CD8-positive, alpha-beta memory T cell (primary cell): ENCODE results near the gene FLYWCH1. TPM values are rescaled to one million over a fixed set of nuclear protein-coding genes. Genes with fewer than 3 reads are reported as not detected.
A peak's percentile ranks its signal among the peaks of the same experiment; 100 is the strongest.
"Not testable (repeated sequence)": the region's sequence is repeated elsewhere in the genome, so short reads cannot be mapped to it uniquely, and the experiment has no call there.

ENCODE experiments used
- CTCF ChIA-PET: fragments of 350-600 bp; sonication (Branson Sonifier 250); formaldehyde crosslinking; loops from one replicate; lab custom pipeline; 2021; ENCODE audit warnings: antibody characterized with exemption; lab: Charles Lee
- POLR2A ChIA-PET: fragments of 350-600 bp; sonication (Branson Sonifier 250); formaldehyde crosslinking; loops from one replicate; lab custom pipeline; 2021; ENCODE audit warnings: antibody characterized with exemption; lab: Charles Lee
- DNase-seq, 5 donors: peaks; one replicate each; pipeline versions ENCODE4 v3.0.0 to v3.0.0-alpha.2; 2020 to 2022; ENCODE audit warnings: mixed read lengths in 1 of 5
- H3K27ac ChIP-seq: one replicate; pipeline ENCODE4 v1.7.0; 2013; ENCODE audit warnings: low read depth, mild to moderate bottlenecking, low read length, moderate library complexity
- H3K27me3 ChIP-seq: 2 replicates; pipeline ENCODE4 v1.7.0; 2013; ENCODE audit warnings: low read length, mild to moderate bottlenecking; ENCODE audit not compliant: insufficient read depth, poor library complexity, severe bottlenecking
- H3K36me3 ChIP-seq: 2 replicates; pipeline ENCODE4 v1.7.0; 2013; ENCODE audit warnings: mild to moderate bottlenecking, low read length, moderate library complexity; ENCODE audit not compliant: insufficient read depth
- H3K4me1 ChIP-seq: 2 replicates; pipeline ENCODE4 v1.7.0; 2013; ENCODE audit warnings: mild to moderate bottlenecking, low read length, moderate library complexity; ENCODE audit not compliant: insufficient read depth
- H3K4me3 ChIP-seq: 2 replicates; pipeline ENCODE4 v1.7.0; 2013; ENCODE audit warnings: mild to moderate bottlenecking, low read length
- H3K9me3 ChIP-seq: 2 replicates; pipeline ENCODE4 v1.7.0; 2013; ENCODE audit warnings: mild to moderate bottlenecking, low read length
- H3K27ac Mint-ChIP-seq, 8 donors: one replicate each; pipeline ENCODE4 v1.8.0; 2020 to 2021; ENCODE audit warnings: mixed read lengths in 8 of 8, mild to moderate bottlenecking in 6 of 8, inconsistent platforms in 3 of 8, moderate library complexity in 3 of 8
- H3K27me3 Mint-ChIP-seq, 2 donors: one replicate each; pipeline ENCODE4 v1.8.0; 2020 to 2021; ENCODE audit warnings: mixed read lengths in 2 of 2, mild to moderate bottlenecking in 1 of 2, moderate library complexity in 1 of 2
- H3K36me3 Mint-ChIP-seq, 3 donors: one replicate each; pipeline ENCODE4 v1.8.0; 2020 to 2021; ENCODE audit warnings: mixed read lengths in 3 of 3, inconsistent platforms in 1 of 3, mild to moderate bottlenecking in 1 of 3
- H3K4me1 Mint-ChIP-seq, 3 donors: one replicate each; pipeline ENCODE4 v1.8.0; 2020 to 2021; ENCODE audit warnings: mixed read lengths in 3 of 3, inconsistent platforms in 1 of 3, mild to moderate bottlenecking in 1 of 3
- H3K4me3 Mint-ChIP-seq, 7 donors: one replicate each; pipeline ENCODE4 v1.8.0; 2020 to 2021; ENCODE audit warnings: mixed read lengths in 7 of 7, mild to moderate bottlenecking in 6 of 7, moderate library complexity in 4 of 7, inconsistent platforms in 2 of 7
- H3K9me3 Mint-ChIP-seq, 5 donors: one replicate each; pipeline ENCODE4 v1.8.0; 2020 to 2022; ENCODE audit warnings: mixed read lengths in 5 of 5, mild to moderate bottlenecking in 3 of 5, moderate library complexity in 2 of 5, inconsistent platforms in 1 of 5
- polyA plus RNA-seq: library from polyadenylated mRNA; unstranded; fragments of 300-500 nt; fragmentation: Illumina TruSeq; gene quantifications from one replicate; pipeline ENCODE4 v1.2.3, GENCODE V29; 2021
- total RNA-seq, 2 experiments: library from RNA; stranded (reverse); gene quantifications; one replicate each; pipeline ENCODE4 v1.2.3, GENCODE V29; 2021

Gene FLYWCH1
- total and polyA plus RNA-seq, 3 experiments from 2014 or later: 20.9 to 39.8 (median 37.2) TPM

- H3K4me3 Mint-ChIP-seq, H3K9me3 ChIP-seq, DNase-seq, H3K27me3 ChIP-seq, H3K9me3 Mint-ChIP-seq, H3K36me3 ChIP-seq, H3K27ac ChIP-seq, H3K27me3 Mint-ChIP-seq, POLR2A ChIA-PET, H3K4me3 ChIP-seq, H3K4me1 ChIP-seq: not testable (repeated sequence)
- H3K27ac Mint-ChIP-seq: peak overlapping the region in 1 of 8 donors; percentile 29
- H3K36me3 Mint-ChIP-seq: peaks cover 0 to 28% (median 0%) of the 10 kb centered on the region in 3 donors
- peaks cover 12 to 14% (median 14%) of the 10 kb centered on the region in 3 donors for H3K4me1 Mint-ChIP-seq
- CTCF ChIA-PET: interaction anchor here (1.5 kb wide), 1 partner anchor 49 kb away, joined by 6 read pairs; no protein-coding TSS in a partner anchor
Observed at GRCh38 chr16:2928151-2928550, 16.4 kb downstream of the FLYWCH1 start.

GRCh38 chr16:2928796-2929195, 17.1 kb downstream of the FLYWCH1 start:
- H3K27me3 ChIP-seq: no peaks in the 10 kb centered on the region
- no peak overlapping the region for H3K4me3 ChIP-seq
- H3K36me3 ChIP-seq: peaks cover 4% of the 10 kb centered on the region
- Mint-ChIP-seq H3K27ac (peak overlapping the region in 1 of 8 donors; percentile 18), H3K4me1 (peaks cover 12 to 14% (median 14%) of the 10 kb centered on the region in 3 donors), H3K36me3 (peaks cover 0 to 29% (median 0%) of the 10 kb centered on the region in 3 donors), H3K4me3 (no peak overlapping the region), H3K9me3 (no peaks in the 10 kb centered on the region), H3K27me3 (no peaks in the 10 kb centered on the region)
- H3K4me1 ChIP-seq: peaks cover 8% of the 10 kb centered on the region
- ChIA-PET CTCF (no interaction called here), POLR2A (no interaction called here)
- H3K9me3 ChIP-seq: no peaks in the 10 kb centered on the region
- H3K27ac ChIP-seq: no peak overlapping the region
- no peak for DNase-seq

- ChIA-PET POLR2A (no interaction called here), CTCF (no interaction called here)
- H3K9me3 ChIP-seq: no peaks in the 10 kb centered on the region
Observed at GRCh38 chr16:2929693-2930092, 18.0 kb downstream of the FLYWCH1 start.

GRCh38 chr16:2930236-2930635, 18.5 kb downstream of the FLYWCH1 start:
- CTCF ChIA-PET: no interaction called here
- DNase-seq: no peak
- H3K4me3 Mint-ChIP-seq: no peak overlapping the region
- peak overlapping the region in 1 of 8 donors; percentile 21 for H3K27ac Mint-ChIP-seq
- Histone ChIP-seq H3K4me1 (peaks cover 8% of the 10 kb centered on the region), H3K4me3 (no peak overlapping the region), H3K9me3 (no peaks in the 10 kb centered on the region), H3K36me3 (peaks cover 4% of the 10 kb centered on the region), H3K27ac (no peak overlapping the region), H3K27me3 (no peaks in the 10 kb centered on the region)
- H3K9me3 Mint-ChIP-seq: no peaks in the 10 kb centered on the region
- peaks cover 4 to 41% (median 8%) of the 10 kb centered on the region in 3 donors for H3K36me3 Mint-ChIP-seq
- no peaks in the 10 kb centered on the region for H3K27me3 Mint-ChIP-seq
- H3K4me1 Mint-ChIP-seq: peaks cover 12 to 14% (median 14%) of the 10 kb centered on the region in 3 donors
- POLR2A ChIA-PET: no interaction called here

More at GRCh38 chr16:2929693-2930092, 18.0 kb downstream of the FLYWCH1 start:
- no peak overlapping the region for H3K4me3 ChIP-seq
- Mint-ChIP-seq H3K9me3 (no peaks in the 10 kb centered on the region), H3K4me1 (peaks cover 12 to 14% (median 14%) of the 10 kb centered on the region in 3 donors), H3K27ac (no peak overlapping the region), H3K36me3 (peaks cover 4 to 38% (median 8%) of the 10 kb centered on the region in 3 donors), H3K4me3 (no peak overlapping the region), H3K27me3 (no peaks in the 10 kb centered on the region)
- H3K27ac ChIP-seq: no peak overlapping the region
- peaks cover 4% of the 10 kb centered on the region for H3K36me3 ChIP-seq
- H3K27me3 ChIP-seq: no peaks in the 10 kb centered on the region
- H3K4me1 ChIP-seq: peaks cover 8% of the 10 kb centered on the region
- no peak for DNase-seq

- H3K27me3 ChIP-seq, H3K4me3 Mint-ChIP-seq, H3K27ac ChIP-seq, H3K27me3 Mint-ChIP-seq, H3K36me3 ChIP-seq, H3K4me3 ChIP-seq, H3K9me3 Mint-ChIP-seq, H3K4me1 Mint-ChIP-seq, H3K4me1 ChIP-seq, H3K9me3 ChIP-seq, DNase-seq: not testable (repeated sequence)
- H3K36me3 Mint-ChIP-seq: peaks cover 4 to 50% (median 8%) of the 10 kb centered on the region in 3 donors
- CTCF ChIA-PET: interaction anchor here (1.1 kb wide), 1 partner anchor 28 kb away, joined by 3 read pairs; no protein-coding TSS in a partner anchor
- POLR2A ChIA-PET: interaction anchor here (0.7 kb wide), 1 partner anchor 118 kb away, joined by 5 read pairs; no protein-coding TSS in a partner anchor
- H3K27ac Mint-ChIP-seq: peak overlapping the region in 1 of 8 donors; percentile 88
Observed at GRCh38 chr16:2931231-2931914, 19.6 kb downstream of the FLYWCH1 start.

GRCh38 chr16:2933136-2933535, 21.4 kb downstream of the FLYWCH1 start:
- CTCF ChIA-PET: no interaction called here

GRCh38 chr16:2933701-2934100, 22.0 kb downstream of the FLYWCH1 start:
- CTCF ChIA-PET: no interaction called here
- Histone ChIP-seq H3K27me3 (no peaks in the 10 kb centered on the region), H3K4me3 (no peak overlapping the region), H3K4me1 (no peaks in the 10 kb centered on the region), H3K9me3 (no peaks in the 10 kb centered on the region), H3K36me3 (peaks cover 9% of the 10 kb centered on the region), H3K27ac (no peak overlapping the region)
- H3K4me1 Mint-ChIP-seq: no peaks in the 10 kb centered on the region
- no peak overlapping the region for H3K4me3 Mint-ChIP-seq
- H3K27ac Mint-ChIP-seq: no peak overlapping the region
- no peaks in the 10 kb centered on the region for H3K27me3 Mint-ChIP-seq
- POLR2A ChIA-PET: no interaction called here
- no peaks in the 10 kb centered on the region for H3K9me3 Mint-ChIP-seq
- DNase-seq: no peak
- peaks cover 4 to 64% (median 8%) of the 10 kb centered on the region in 3 donors for H3K36me3 Mint-ChIP-seq

More at GRCh38 chr16:2933136-2933535, 21.4 kb downstream of the FLYWCH1 start:
- no peaks in the 10 kb centered on the region for H3K27me3 ChIP-seq
- Mint-ChIP-seq H3K36me3 (peaks cover 4 to 64% (median 8%) of the 10 kb centered on the region in 3 donors), H3K27ac (no peak overlapping the region), H3K4me3 (no peak overlapping the region), H3K4me1 (no peaks in the 10 kb centered on the region), H3K27me3 (no peaks in the 10 kb centered on the region), H3K9me3 (no peaks in the 10 kb centered on the region)
- peaks cover 9% of the 10 kb centered on the region for H3K36me3 ChIP-seq
- H3K9me3 ChIP-seq: no peaks in the 10 kb centered on the region
- no peaks in the 10 kb centered on the region for H3K4me1 ChIP-seq
- H3K27ac ChIP-seq: no peak overlapping the region
- POLR2A ChIA-PET: interaction anchor here (0.6 kb wide), 1 partner anchor 53 kb away, joined by 3 read pairs; no protein-coding TSS in a partner anchor
- DNase-seq: no peak
- H3K4me3 ChIP-seq: no peak overlapping the region

- Mint-ChIP-seq H3K9me3 (no peaks in the 10 kb centered on the region), H3K27me3 (no peaks in the 10 kb centered on the region), H3K4me3 (no peak overlapping the region), H3K36me3 (peaks cover 4 to 70% (median 8%) of the 10 kb centered on the region in 3 donors), H3K27ac (no peak overlapping the region), H3K4me1 (no peaks in the 10 kb centered on the region)
- ChIA-PET CTCF (interaction anchor here (0.6 kb wide), 1 partner anchor 27 kb away, joined by 3 read pairs; no protein-coding TSS in a partner anchor), POLR2A (no interaction called here)
- no peaks in the 10 kb centered on the region for H3K4me1 ChIP-seq
- no peaks in the 10 kb centered on the region for H3K9me3 ChIP-seq
- H3K27me3 ChIP-seq: no peaks in the 10 kb centered on the region
- H3K4me3 ChIP-seq: no peak overlapping the region
- DNase-seq: no peak
- no peak overlapping the region for H3K27ac ChIP-seq
- H3K36me3 ChIP-seq: peaks cover 8% of the 10 kb centered on the region
Observed at GRCh38 chr16:2934450-2934849, 22.7 kb downstream of the FLYWCH1 start.
